ENCODE data around the gene LIN7A.

LIN7A gene

DNA sequence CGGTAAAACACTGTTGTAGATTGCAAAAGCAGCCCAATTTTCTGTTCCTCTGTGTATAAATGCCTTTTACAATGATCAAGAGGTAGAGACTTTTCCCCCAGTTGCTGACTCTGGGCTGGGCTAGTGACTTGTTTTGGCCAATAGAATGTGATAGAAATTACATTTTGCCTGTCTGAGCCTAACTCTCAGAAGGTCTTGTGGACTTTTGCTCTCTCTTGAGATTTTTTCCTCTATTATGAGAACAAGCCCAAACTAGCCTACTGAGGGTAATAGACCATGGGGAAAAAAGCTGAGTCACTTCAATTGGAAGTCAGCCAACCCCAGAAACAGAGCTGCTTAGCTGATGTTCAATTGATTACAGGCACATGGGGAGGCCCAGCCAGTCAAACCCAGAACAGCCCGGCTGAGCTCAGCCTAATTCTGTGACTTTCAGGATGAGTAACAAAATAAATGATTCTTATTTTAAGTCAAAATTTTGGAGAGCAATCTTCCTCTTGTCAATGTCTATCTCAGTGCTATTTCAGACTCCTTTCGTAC, 159.7 kb downstream of the LIN7A start:
- DNase-seq (ENCODE audit: low read depth, low spot score), result peak; percentile 32
- H3K4me3 ChIP-seq (ENCODE audit: low read length), result no peak overlapping the region

DNA sequence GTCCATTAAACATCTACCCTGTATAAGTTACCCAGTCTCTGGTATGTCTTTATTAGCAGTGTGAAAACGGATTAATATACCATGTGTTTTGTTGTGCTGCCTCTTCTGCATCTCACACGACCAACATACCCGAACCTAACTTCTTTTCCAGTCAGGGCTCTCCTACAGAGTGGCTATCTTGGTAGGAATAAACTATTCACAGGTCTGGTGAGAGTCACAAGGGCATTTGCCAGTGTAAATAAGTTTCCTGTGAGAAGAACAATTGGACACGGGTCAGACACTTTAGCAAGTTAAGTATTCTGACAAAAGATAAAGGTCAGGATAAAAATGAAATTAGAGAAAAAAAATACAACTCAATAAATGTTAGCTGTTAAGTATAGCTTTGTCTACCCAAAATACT, 160.1 kb downstream of the LIN7A start:
- no peak for DNase-seq (ENCODE audit: low read depth, low spot score)
- H3K4me3 ChIP-seq (ENCODE audit: low read length), result no peak overlapping the region

- DNase-seq (ENCODE audit: low read depth, low spot score), result no peak
- no peak overlapping the region for H3K4me3 ChIP-seq (ENCODE audit: low read length)
Measured at GRCh38 chr12:80776706-80777105, 161.0 kb downstream of the LIN7A start.

GRCh38 chr12:80770958-80771357, 166.8 kb downstream of the LIN7A start:
- H3K4me3 ChIP-seq (ENCODE audit: low read length), result no peak overlapping the region
- DNase-seq (ENCODE audit: low read depth, low spot score), result no peak

GRCh38 chr12:80769553-80770140, 168.1 kb downstream of the LIN7A start:
- DNase-seq (ENCODE audit: low read depth, low spot score), result no peak
- no peak overlapping the region for H3K4me3 ChIP-seq (ENCODE audit: low read length)

DNA sequence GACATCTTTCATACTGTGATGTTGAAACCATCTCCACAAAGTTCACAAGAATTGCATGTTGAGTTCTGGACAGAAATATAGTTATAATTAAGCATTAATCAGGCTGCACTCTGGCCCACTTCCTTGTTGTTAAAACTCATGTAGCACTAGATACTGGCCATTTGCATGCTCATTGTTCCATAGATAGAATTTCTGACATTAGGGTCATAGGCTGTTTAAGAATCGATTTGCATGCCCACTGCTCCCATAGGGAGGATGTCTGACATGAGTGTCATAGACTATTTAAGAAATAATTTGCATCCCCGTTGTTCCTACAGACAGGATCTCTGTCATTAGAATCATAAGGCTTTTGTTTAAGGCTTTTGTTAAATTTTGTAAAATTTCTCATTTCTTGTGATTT, 170.8 kb downstream of the LIN7A start:
- no peak overlapping the region for H3K4me3 ChIP-seq (ENCODE audit: low read length)
- no peak for DNase-seq (ENCODE audit: low read depth, low spot score)

DNA sequence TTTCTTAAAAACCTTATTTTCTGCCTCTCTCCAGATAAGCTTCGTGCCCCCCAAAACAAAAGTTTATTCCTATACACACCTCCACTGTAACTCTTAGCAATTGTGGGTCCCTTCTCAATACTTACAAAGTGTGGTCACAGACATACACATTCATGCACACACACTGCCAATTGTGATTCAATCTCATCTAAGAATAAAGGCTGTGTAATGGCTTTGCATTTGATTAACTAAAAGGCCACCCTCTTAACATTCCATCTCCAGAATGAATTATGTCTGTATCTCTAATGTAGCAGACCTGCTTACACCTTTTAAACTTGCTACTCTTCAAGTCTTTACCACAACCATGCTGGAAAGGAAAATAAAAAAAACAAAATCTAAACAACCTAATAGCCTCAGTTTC, 171.5 kb downstream of the LIN7A start:
- DNase-seq (ENCODE audit: low read depth, low spot score), result no peak
- H3K4me3 ChIP-seq (ENCODE audit: low read length), result no peak overlapping the region

DNA sequence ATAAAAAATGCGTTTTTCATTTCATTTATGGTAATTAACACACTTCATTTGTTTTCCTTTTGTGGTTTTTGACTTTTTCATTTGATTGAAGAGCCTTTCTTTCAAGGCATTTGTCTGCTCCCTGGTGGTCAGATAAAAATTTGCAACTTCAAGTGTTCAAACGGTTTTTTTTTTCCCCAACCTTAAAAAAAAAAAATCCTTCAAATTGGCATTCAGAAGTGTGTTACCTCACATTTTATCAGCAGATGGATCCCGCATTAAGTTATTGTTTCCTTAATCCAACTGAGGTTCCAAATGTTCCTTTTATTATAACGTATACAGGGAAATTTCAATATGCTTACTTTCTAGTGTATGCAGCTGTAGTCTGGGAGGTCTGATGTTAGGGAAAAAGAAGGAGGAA, 173.9 kb downstream of the LIN7A start:
- no peak overlapping the region for H3K4me3 ChIP-seq (ENCODE audit: low read length)
- peak; percentile 46 for DNase-seq (ENCODE audit: low read depth, low spot score)

DNA sequence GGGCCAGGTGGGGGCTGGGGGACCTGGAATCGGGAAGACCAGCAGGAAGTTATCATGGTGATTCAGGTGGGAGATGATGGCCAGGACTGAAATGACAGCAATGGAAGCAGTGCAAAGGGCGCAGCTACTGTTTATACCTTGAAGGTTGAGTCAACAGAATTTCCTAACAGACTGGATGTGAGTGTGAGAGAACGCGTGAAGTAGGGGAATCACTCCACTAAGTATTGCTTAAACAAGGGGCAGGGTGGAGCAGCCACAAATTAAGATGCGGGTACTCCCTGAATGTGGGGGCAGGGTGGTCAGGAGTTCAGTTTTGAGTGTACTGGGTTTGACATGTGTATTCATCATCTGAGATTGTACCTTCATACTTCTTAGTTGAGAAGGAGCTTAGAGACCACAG, 175.9 kb downstream of the LIN7A start:
- no peak overlapping the region for H3K4me3 ChIP-seq (ENCODE audit: low read length)

DNA sequence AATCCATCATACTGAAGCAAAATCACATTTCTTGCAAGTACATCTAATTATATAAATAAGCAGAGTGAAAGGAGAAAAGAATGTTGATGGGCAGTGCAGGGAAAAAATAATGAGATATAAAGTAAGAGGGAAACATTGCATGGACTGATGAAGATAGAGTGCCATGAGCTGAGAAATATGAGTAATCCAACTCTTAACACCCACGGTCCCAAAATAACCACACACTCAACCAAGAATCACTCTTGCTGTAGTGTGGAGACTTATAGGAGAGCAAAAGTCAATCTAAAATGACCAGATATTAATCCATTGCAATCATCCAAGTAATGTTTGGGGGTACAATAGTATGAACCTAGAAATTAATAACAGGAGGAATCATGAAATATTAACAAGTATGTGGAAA, 180.9 kb downstream of the LIN7A start:
- H3K4me3 ChIP-seq (ENCODE audit: low read length), result no peak overlapping the region
- no peak for DNase-seq (ENCODE audit: low read depth, low spot score)

More for the DNA sequence above, 175.9 kb downstream of the LIN7A start:
- no peak for DNase-seq (ENCODE audit: low read depth, low spot score)

DNA sequence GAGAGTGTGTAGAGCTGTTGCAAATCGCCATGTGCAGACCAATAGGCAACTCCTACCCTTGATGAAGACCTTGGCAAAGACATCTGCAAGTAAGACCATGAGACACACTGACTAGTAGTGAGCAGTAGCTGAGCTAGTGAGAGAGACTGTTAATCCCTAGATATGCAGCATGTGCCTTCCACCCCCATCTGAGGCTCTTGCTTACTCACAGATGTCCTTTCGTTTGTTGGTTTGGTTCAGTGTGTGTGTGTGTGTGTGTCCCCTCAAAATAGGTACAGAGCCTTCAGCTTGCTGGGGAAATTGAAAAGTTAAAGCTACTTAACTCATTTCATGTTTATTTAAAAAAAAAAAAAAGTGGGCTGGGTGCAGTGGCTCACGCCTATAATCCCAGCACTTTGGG, 183.5 kb downstream of the LIN7A start:
- DNase-seq (ENCODE audit: low read depth, low spot score), result no peak
- H3K4me3 ChIP-seq (ENCODE audit: low read length), result no peak overlapping the region

- DNase-seq (ENCODE audit: low read depth, low spot score), result no peak
- no peak overlapping the region for H3K4me3 ChIP-seq (ENCODE audit: low read length)
Measured at GRCh38 chr12:80752464-80752863, 185.3 kb downstream of the LIN7A start.

GRCh38 chr12:80749456-80749855, 188.3 kb downstream of the LIN7A start:
- no peak for DNase-seq (ENCODE audit: low read depth, low spot score)
- H3K4me3 ChIP-seq (ENCODE audit: low read length), result no peak overlapping the region

DNA sequence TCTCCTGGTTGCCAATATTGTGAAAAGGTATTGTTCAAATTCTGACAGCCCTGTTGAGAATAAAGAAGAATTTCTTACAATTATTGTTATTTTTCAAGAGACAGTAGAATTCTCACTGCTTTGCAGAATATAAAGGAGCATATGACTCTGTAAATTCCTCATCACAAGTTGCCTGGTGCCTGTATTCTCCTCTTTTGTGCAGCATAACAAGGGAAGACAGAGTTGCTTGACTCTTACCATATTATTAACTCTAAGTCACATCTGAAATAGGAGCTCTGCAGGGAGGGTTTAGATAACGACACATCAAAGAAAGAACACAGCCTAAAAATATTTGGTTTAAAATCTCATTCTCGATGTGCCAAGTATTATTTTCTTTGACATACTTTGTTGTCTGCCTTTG, 189.9 kb downstream of the LIN7A start:
- no peak for DNase-seq (ENCODE audit: low read depth, low spot score)
- H3K4me3 ChIP-seq (ENCODE audit: low read length), result no peak overlapping the region

DNA sequence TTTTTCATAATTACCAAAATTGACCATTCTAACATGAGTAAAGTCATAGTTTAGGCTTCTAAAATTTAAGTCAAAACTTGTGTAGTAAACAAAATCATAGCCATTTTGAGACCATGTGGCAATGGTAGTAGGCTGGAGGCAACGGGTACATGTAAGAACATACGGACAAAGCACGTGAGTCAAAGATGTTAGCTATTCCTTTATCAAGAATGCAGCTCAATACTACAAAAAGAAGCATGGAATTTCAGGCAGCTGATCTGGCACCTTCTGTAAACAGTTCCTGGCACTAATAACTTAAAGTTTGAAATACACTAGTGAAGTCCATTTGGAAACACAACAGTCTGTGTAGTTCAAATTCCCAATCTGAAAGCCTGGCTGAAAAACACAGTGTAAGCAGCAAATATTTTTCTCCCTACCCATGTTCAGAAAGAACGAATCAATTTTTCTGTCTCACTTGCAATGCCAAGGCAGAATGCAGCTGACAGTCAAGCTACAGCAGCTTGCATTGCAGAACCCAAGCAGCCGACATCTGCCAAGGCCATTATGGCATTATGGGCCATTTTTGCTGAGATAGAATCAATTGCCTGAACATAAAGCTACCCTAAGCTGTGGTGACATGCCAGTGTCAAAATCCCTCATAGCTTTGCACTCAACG, 191.8 kb downstream of the LIN7A start:
- H3K4me3 ChIP-seq (ENCODE audit: low read length), result no peak overlapping the region
- no peak for DNase-seq (ENCODE audit: low read depth, low spot score)
